ENCODE measurements around the gene TMEM196. TPM values are rescaled to one million over a fixed set of nuclear protein-coding genes. Genes with fewer than 3 reads are reported as not detected.
"Not testable (repeated sequence)": the region's sequence is repeated elsewhere in the genome, so short reads cannot be mapped to it uniquely, and the experiment has no call there.

Gene TMEM196
- total RNA-seq, 1 experiment from 2014 or later, result not detected

DNA sequence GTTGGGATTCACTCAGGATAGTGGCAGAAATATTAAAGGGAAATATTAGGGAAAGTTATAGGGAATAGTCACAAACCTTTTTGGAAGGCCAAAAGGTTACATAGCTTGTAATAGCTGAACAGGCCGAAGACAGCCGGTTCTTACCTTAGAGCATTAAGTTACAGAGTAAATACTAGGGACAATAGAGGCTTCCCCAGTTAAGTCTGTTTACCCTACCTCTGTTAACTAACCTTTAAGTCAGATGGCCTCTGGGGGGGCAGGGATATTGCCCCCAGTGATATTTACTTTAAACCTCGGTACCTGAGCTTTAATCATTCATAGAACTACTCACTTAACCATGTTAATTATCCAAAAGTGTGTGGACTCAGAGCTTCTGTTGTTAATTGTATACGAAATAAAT lies 71.9 kb downstream of the TMEM196 start:
- Histone ChIP-seq H3K9me2 (replicated peaks; ENCODE audit: insufficient read depth, low read length) (no peaks in the 10 kb centered on the region), H3K9ac (ENCODE audit: low read length) (no peak overlapping the region), H4K20me1 (ENCODE audit: insufficient read depth, low read depth, low read length) (no peaks in the 10 kb centered on the region; the same call in 1 of the 2 replicates), H3K4me2 (ENCODE audit: low read depth, low read length, poor library complexity, severe bottlenecking) (no peak overlapping the region), H3K79me2 (ENCODE audit: low read length) (peaks cover 46% of the 10 kb centered on the region), H3K9me3 (ENCODE audit: low read length) (no peaks in the 10 kb centered on the region), H3K36me3 (ENCODE audit: insufficient read depth, low read length) (peaks cover 52% of the 10 kb centered on the region), H3K4me1 (ENCODE audit: low read length) (peaks cover 3% of the 10 kb centered on the region; the same call in 1 of the 2 replicates), H3K4me3 (ENCODE audit: low read length) (no peak overlapping the region), H3K27me3 (ENCODE audit: low read length) (no peaks in the 10 kb centered on the region), H3K27ac (ENCODE audit: low read length) (no peak overlapping the region), H2AFZ (ENCODE audit: low read length) (no peak overlapping the region)
- DNase-seq, result no peak

GRCh38 chr7:19700936-19701335 lies 72.5 kb downstream of the TMEM196 start:
- H3K4me1 ChIP-seq (ENCODE audit: low read length), result no peaks in the 10 kb centered on the region
- H3K4me2 ChIP-seq (ENCODE audit: low read depth, low read length, poor library complexity, severe bottlenecking), result no peak overlapping the region
- H3K36me3 ChIP-seq (ENCODE audit: insufficient read depth, low read length), result peaks cover 52% of the 10 kb centered on the region
- H3K27ac ChIP-seq (ENCODE audit: low read length), result no peak overlapping the region
- peaks cover 40% of the 10 kb centered on the region for H3K79me2 ChIP-seq (ENCODE audit: low read length)
- no peaks in the 10 kb centered on the region for H3K9me3 ChIP-seq (ENCODE audit: low read length)
- no peak for DNase-seq
- H2AFZ ChIP-seq (ENCODE audit: low read length), result no peak overlapping the region
- no peaks in the 10 kb centered on the region for H3K9me2 ChIP-seq (replicated peaks; ENCODE audit: insufficient read depth, low read length)
- H4K20me1 ChIP-seq (ENCODE audit: insufficient read depth, low read depth, low read length), result no peaks in the 10 kb centered on the region; the same call in 1 of the 2 replicates
- no peaks in the 10 kb centered on the region for H3K27me3 ChIP-seq (ENCODE audit: low read length)
- H3K4me3 ChIP-seq (ENCODE audit: low read length), result no peak overlapping the region
- H3K9ac ChIP-seq (ENCODE audit: low read length), result no peak overlapping the region

DNA sequence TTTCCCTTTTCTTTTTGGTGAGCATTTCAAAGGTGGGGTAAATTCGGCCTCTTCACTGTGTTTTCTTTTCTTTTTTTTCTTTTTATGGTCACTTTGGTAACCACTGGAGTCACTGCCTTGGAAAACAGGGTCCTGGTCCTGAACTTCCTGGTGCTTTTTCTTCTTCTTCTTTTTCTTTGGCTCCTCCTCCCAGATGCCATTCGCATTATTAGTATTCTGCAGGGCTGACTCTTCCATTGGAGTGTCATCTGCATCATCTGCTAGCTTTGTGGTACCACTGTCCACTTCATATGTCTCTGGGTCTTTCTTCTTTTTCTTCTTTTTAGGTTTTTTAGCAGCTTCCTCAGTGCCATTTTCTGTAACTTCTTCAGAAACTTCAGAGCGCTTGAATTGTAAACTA lies 75.1 kb downstream of the TMEM196 start:
- H3K9me2 ChIP-seq (replicated peaks; ENCODE audit: insufficient read depth, low read length), result no peaks in the 10 kb centered on the region
- no peak overlapping the region for H2AFZ ChIP-seq (ENCODE audit: low read length)
- no peak overlapping the region for H3K27ac ChIP-seq (ENCODE audit: low read length)
- H3K4me2 ChIP-seq (ENCODE audit: low read depth, low read length, poor library complexity, severe bottlenecking), result no peak overlapping the region
- DNase-seq, result no peak
- no peak overlapping the region for H3K4me3 ChIP-seq (ENCODE audit: low read length)
- H3K9ac ChIP-seq (ENCODE audit: low read length), result no peak overlapping the region
- no peaks in the 10 kb centered on the region for H3K9me3 ChIP-seq (ENCODE audit: low read length)
- H3K79me2 ChIP-seq (ENCODE audit: low read length), result peaks cover 15% of the 10 kb centered on the region
- no peaks in the 10 kb centered on the region for H3K27me3 ChIP-seq (ENCODE audit: low read length)
- H3K36me3 ChIP-seq (ENCODE audit: insufficient read depth, low read length), result peaks cover 44% of the 10 kb centered on the region
- no peaks in the 10 kb centered on the region for H3K4me1 ChIP-seq (ENCODE audit: low read length)
- H4K20me1 ChIP-seq (ENCODE audit: insufficient read depth, low read depth, low read length), result no peaks in the 10 kb centered on the region; the same call in 1 of the 2 replicates

DNA sequence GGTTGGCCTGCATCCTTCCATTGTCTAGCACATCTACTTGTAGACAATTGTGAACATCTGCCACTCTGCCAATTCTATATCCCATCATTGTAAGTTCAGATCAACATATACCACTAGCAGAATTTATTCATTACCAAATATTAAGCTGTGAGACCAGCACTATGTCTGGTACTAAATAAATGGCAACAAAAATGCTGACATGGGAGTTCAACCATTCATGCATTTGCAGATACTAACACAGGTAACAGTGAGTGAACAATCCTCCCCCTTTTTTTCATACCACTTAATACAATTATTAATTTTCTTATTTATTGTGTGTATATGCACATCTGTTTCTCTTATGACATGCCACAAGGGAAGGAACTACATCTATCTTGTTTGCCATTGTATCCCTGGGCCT lies 76.5 kb downstream of the TMEM196 start:
- H3K9ac ChIP-seq (ENCODE audit: low read length), result no peak overlapping the region
- H4K20me1 ChIP-seq (ENCODE audit: insufficient read depth, low read depth, low read length), result no peaks in the 10 kb centered on the region; the same call in 1 of the 2 replicates
- peaks cover 34% of the 10 kb centered on the region for H3K36me3 ChIP-seq (ENCODE audit: insufficient read depth, low read length)
- no peak overlapping the region for H3K27ac ChIP-seq (ENCODE audit: low read length)
- 0 out of 2 replicates have a peak, but pooled peaks cover 3% of the 10 kb centered on the region for H3K79me2 ChIP-seq (ENCODE audit: low read length)
- H3K9me2 ChIP-seq (replicated peaks; ENCODE audit: insufficient read depth, low read length), result no peaks in the 10 kb centered on the region
- H3K4me3 ChIP-seq (ENCODE audit: low read length), result no peak overlapping the region
- DNase-seq, result no peak
- H3K4me2 ChIP-seq (ENCODE audit: low read depth, low read length, poor library complexity, severe bottlenecking), result no peak overlapping the region
- no peaks in the 10 kb centered on the region for H3K9me3 ChIP-seq (ENCODE audit: low read length)
- no peak overlapping the region for H2AFZ ChIP-seq (ENCODE audit: low read length)
- H3K27me3 ChIP-seq (ENCODE audit: low read length), result no peaks in the 10 kb centered on the region
- H3K4me1 ChIP-seq (ENCODE audit: low read length), result no peaks in the 10 kb centered on the region

DNA sequence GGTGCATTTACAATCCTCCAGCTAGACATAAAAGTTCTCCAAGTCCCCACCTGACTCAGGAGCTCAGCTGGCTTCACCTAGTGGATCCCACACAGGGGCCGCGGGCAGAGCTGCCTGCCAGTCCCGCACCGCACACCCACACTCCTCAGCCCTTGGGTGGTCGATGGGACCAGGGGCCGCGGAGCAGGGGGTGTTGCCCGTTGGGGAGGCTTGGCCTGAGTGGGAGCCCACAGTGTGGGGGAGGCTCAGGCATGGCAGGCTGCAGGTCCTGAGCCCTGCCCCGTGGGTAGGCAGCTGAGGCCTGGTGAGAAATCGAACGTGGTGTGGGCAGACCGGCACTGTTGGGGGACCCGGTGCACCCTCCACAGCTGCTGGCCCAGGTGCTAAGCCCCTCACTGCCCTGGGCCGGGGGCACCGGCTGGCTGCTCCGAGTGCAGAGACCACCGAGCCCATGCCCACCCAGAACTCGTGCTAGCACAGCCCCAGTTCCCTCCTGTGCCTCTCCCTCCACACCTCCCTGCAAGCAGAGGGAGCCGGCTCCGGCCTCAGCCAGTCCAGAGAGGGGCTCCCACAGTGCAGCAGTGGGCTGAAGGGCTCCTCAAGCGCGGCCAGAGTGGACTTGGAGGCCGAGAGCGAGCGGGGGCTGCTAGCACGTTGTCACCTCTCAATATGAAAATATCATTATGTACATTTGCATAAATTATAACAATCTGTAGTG lies 81.1 kb downstream of the TMEM196 start:
- no peak overlapping the region for H2AFZ ChIP-seq (ENCODE audit: low read length)
- H3K36me3 ChIP-seq (ENCODE audit: insufficient read depth, low read length), result 0 out of 2 replicates have a peak, but pooled peaks cover 3% of the 10 kb centered on the region
- no peak overlapping the region for H3K4me3 ChIP-seq (ENCODE audit: low read length)
- H3K79me2 ChIP-seq (ENCODE audit: low read length), result no peaks in the 10 kb centered on the region
- H3K9ac ChIP-seq (ENCODE audit: low read length), result no peak overlapping the region
- H3K9me2 ChIP-seq (replicated peaks; ENCODE audit: insufficient read depth, low read length), result no peaks in the 10 kb centered on the region
- H4K20me1 ChIP-seq (ENCODE audit: insufficient read depth, low read depth, low read length), result no peaks in the 10 kb centered on the region
- no peaks in the 10 kb centered on the region for H3K4me1 ChIP-seq (ENCODE audit: low read length)
- no peaks in the 10 kb centered on the region for H3K9me3 ChIP-seq (ENCODE audit: low read length)
- DNase-seq, result peak; percentile 12
- H3K4me2 ChIP-seq (ENCODE audit: low read depth, low read length, poor library complexity, severe bottlenecking), result no peak overlapping the region
- no peaks in the 10 kb centered on the region for H3K27me3 ChIP-seq (ENCODE audit: low read length)
- no peak overlapping the region for H3K27ac ChIP-seq (ENCODE audit: low read length)

DNA sequence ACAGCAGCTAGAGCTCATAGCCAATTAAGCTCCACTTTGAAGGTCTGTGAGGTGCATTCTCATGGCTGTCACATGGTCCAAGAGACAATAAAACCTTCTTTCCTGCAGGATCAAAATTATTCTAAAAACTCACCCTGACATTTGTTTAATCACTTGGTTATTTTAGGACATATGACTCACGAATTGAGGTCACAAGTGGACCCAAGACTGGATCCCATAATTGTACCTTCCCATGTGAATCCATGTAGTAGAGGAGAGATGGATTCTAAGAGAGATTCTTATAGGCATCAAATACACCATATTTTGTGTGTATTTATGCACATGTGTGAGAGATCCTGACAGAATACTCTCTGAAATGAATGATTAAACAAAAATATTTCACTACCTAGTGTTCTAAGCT lies 82.7 kb downstream of the TMEM196 start:
- Histone ChIP-seq H3K4me3 (ENCODE audit: low read length) (no peak overlapping the region), H3K36me3 (ENCODE audit: insufficient read depth, low read length) (no peaks in the 10 kb centered on the region), H3K9me3 (ENCODE audit: low read length) (no peaks in the 10 kb centered on the region), H2AFZ (ENCODE audit: low read length) (no peak overlapping the region), H3K27me3 (ENCODE audit: low read length) (no peaks in the 10 kb centered on the region), H3K9ac (ENCODE audit: low read length) (no peak overlapping the region), H3K4me1 (ENCODE audit: low read length) (no peaks in the 10 kb centered on the region), H3K27ac (ENCODE audit: low read length) (no peak overlapping the region), H3K79me2 (ENCODE audit: low read length) (no peaks in the 10 kb centered on the region), H3K9me2 (replicated peaks; ENCODE audit: insufficient read depth, low read length) (no peaks in the 10 kb centered on the region), H4K20me1 (ENCODE audit: insufficient read depth, low read depth, low read length) (no peaks in the 10 kb centered on the region), H3K4me2 (ENCODE audit: low read depth, low read length, poor library complexity, severe bottlenecking) (no peak overlapping the region)
- DNase-seq, result peak; percentile 35

GRCh38 chr7:19689130-19689529 lies 84.3 kb downstream of the TMEM196 start:
- H2AFZ ChIP-seq (ENCODE audit: low read length); H4K20me1 ChIP-seq (ENCODE audit: insufficient read depth, low read depth, low read length); H3K36me3 ChIP-seq (ENCODE audit: insufficient read depth, low read length); H3K9ac ChIP-seq (ENCODE audit: low read length); H3K9me3 ChIP-seq (ENCODE audit: low read length); H3K4me3 ChIP-seq (ENCODE audit: low read length); H3K9me2 ChIP-seq (replicated peaks; ENCODE audit: insufficient read depth, low read length); H3K27ac ChIP-seq (ENCODE audit: low read length); H3K4me2 ChIP-seq (ENCODE audit: low read depth, low read length, poor library complexity, severe bottlenecking); DNase-seq; H3K79me2 ChIP-seq (ENCODE audit: low read length); H3K4me1 ChIP-seq (ENCODE audit: low read length); H3K27me3 ChIP-seq (ENCODE audit: low read length): not testable (repeated sequence)

DNA sequence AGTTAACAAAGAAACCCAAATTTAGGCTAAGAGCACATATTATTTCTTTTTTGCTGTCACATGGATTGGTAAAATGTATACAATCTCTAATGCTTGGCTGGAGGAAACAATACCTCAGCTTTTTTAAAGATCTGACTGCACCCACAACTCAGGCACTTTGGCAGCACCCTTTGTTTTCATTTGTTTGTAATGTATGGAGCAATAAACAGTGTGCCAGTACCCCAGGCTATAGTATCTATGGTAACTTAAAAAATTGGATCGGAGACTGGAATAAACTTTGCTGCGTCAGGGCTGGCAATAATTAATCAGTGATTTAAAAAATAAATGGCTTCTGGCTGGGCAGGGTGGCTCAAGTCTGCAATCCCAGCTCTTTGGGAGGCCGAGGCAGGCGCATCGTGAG lies 91.8 kb downstream of the TMEM196 start:
- H3K27me3 ChIP-seq (ENCODE audit: low read length), result no peaks in the 10 kb centered on the region
- no peak overlapping the region for H2AFZ ChIP-seq (ENCODE audit: low read length)
- H3K9me3 ChIP-seq (ENCODE audit: low read length), result no peaks in the 10 kb centered on the region
- H3K27ac ChIP-seq (ENCODE audit: low read length), result no peak overlapping the region
- H3K4me2 ChIP-seq (ENCODE audit: low read depth, low read length, poor library complexity, severe bottlenecking), result no peak overlapping the region
- H3K9me2 ChIP-seq (replicated peaks; ENCODE audit: insufficient read depth, low read length), result no peaks in the 10 kb centered on the region
- H3K36me3 ChIP-seq (ENCODE audit: insufficient read depth, low read length), result no peaks in the 10 kb centered on the region
- no peak overlapping the region for H3K4me3 ChIP-seq (ENCODE audit: low read length)
- no peaks in the 10 kb centered on the region for H3K79me2 ChIP-seq (ENCODE audit: low read length)
- H3K4me1 ChIP-seq (ENCODE audit: low read length), result peaks cover 5% of the 10 kb centered on the region
- H3K9ac ChIP-seq (ENCODE audit: low read length), result no peak overlapping the region
- no peaks in the 10 kb centered on the region for H4K20me1 ChIP-seq (ENCODE audit: insufficient read depth, low read depth, low read length)
- no peak for DNase-seq

All from Karpas-422 (cell line).